ENCODE data around the gene ANXA6.

- TF ChIP-seq CTCF (IDR thresholded peaks at IDR 0.05) (no peak), POLR2A (IDR thresholded peaks at IDR 0.05) (no peak), POLR2AphosphoS5 (IDR thresholded peaks at IDR 0.05) (no peak), EP300 (IDR thresholded peaks at IDR 0.05) (no peak)
These were observed 59.5 kb downstream of the ANXA6 start for GRCh38 chr5:151097820-151098767.

Data from stomach (tissue), 4 donors.